GM12878 (cell line): Measurements from ENCODE around the gene KLB. TPM values are rescaled to one million over a fixed set of nuclear protein-coding genes. Genes with fewer than 3 reads are reported as not detected.
A peak's percentile ranks its signal among the peaks of the same experiment; 100 is the strongest.

Source experiments
- ATAC-seq: fragments of 200-7000 bp; cut with Tn5 transposase; 3 replicates; pipeline ENCODE4 v1.9.1; 2020; ENCODE audit warnings: mild to moderate bottlenecking, moderate library complexity
- BruUV-seq: library from RNA; stranded (reverse); fragments of 400-500 nt; replicated peaks from 2 replicates; lab custom pipeline; 2021; lab: Mats Ljungman, UMichigan
- CTCF ChIA-PET: fragments of 300-600 bp; sonication (Branson Sonifier 250); formaldehyde crosslinking; extraction: SDS; loops from one replicate; lab custom pipeline; 2021; ENCODE audit warnings: inconsistent platforms; lab: Yijun Ruan, JAX
- POLR2A ChIA-PET: fragments of 350-600 bp; formaldehyde crosslinking; extraction: SDS; loops from one replicate; lab custom pipeline; 2021; ENCODE audit warnings: inconsistent platforms; lab: Charles Lee
- RAD21 ChIA-PET: fragments of 300-600 bp; sonication (Branson Sonifier 250); formaldehyde crosslinking; loops from one replicate; lab custom pipeline; 2023; ENCODE audit warnings: antibody characterized with exemption; ENCODE audit not compliant: unreplicated experiment; lab: Charles Lee
- SMC1A ChIA-PET: fragments of 300-600 bp; sonication (Branson Sonifier 250); formaldehyde crosslinking; loops from one replicate; lab custom pipeline; 2023; ENCODE audit not compliant: unreplicated experiment, uncharacterized antibody; lab: Charles Lee
- DNase-seq: peaks from one replicate; pipeline ENCODE4 v3.0.0-alpha.2; 2011; ENCODE audit warnings: low read depth, low spot score
- FAIRE-seq: peaks from 3 replicates; lab custom pipeline; 2011; peaks lifted over from hg19 to GRCh38; lab: Jason Lieb, UNC
- H2AFZ ChIP-seq: 2 replicates; pipeline ENCODE4 v1.6.0; 2011; ENCODE audit warnings: low read depth, low read length, control low read depth; ENCODE audit not compliant: control insufficient read depth
- H3K27ac ChIP-seq: 2 replicates; pipeline ENCODE4 v1.5.1; 2011; ENCODE audit warnings: control low read depth; ENCODE audit not compliant: control insufficient read depth, insufficient read depth
- H3K27me3 ChIP-seq, 2 experiments: replicated peaks in 1 of 2; 2 replicates each; pipeline versions ENCODE4 v1.6.0 to v1.6.1; 2011; ENCODE audit warnings: low read length in 1 of 2; ENCODE audit not compliant: control insufficient read depth in 2 of 2, insufficient read depth in 2 of 2
- H3K36me3 ChIP-seq, 2 experiments: 2 replicates each; pipeline ENCODE4 v1.5.1; 2011; ENCODE audit warnings: low read length in 1 of 2; ENCODE audit not compliant: control insufficient read depth in 2 of 2, insufficient read depth in 2 of 2
- H3K4me1 ChIP-seq: 2 replicates; pipeline ENCODE4 v1.6.1; 2011; ENCODE audit warnings: mild to moderate bottlenecking, low read length, moderate library complexity, mixed read lengths; ENCODE audit not compliant: control insufficient read depth, insufficient read depth
- H3K4me2 ChIP-seq: 2 replicates; pipeline ENCODE4 v1.6.0; 2011; ENCODE audit warnings: control low read depth; ENCODE audit not compliant: control insufficient read depth, insufficient read depth
- H3K4me3 ChIP-seq: fragments of 200-600 bp; sonication (generic); 2 replicates; pipeline ENCODE4 v1.5.1; 2016
- H3K79me2 ChIP-seq: 2 replicates; pipeline ENCODE4 v1.6.0; 2011; ENCODE audit warnings: low read length; ENCODE audit not compliant: control insufficient read depth, insufficient read depth
- H3K9ac ChIP-seq: 2 replicates; pipeline ENCODE4 v1.8.0; 2011; ENCODE audit warnings: low read length, control low read depth, mixed read lengths; ENCODE audit not compliant: control insufficient read depth, insufficient read depth
- H3K9me3 ChIP-seq: replicated peaks from 3 replicates; pipeline ENCODE4 v1.5.1; 2011; ENCODE audit warnings: mild to moderate bottlenecking, low read length; ENCODE audit not compliant: control insufficient read depth, insufficient read depth
- H4K20me1 ChIP-seq: 2 replicates; pipeline ENCODE4 v1.6.0; 2011; ENCODE audit not compliant: control insufficient read depth, insufficient read depth
- ETV6 ChIP-seq, 2 experiments: fragments of 450-650 bp in 1 of 2; IDR thresholded peaks in 1 of 2; conservative IDR thresholded peaks in 1 of 2; 2 replicates each; pipeline ENCODE4 v1.6.1; 2014; ENCODE audit warnings: antibody characterized with exemption in 1 of 2, borderline replicate concordance in 1 of 2, low read depth in 1 of 2, mild to moderate bottlenecking in 1 of 2, moderate library complexity in 1 of 2
- GABPA ChIP-seq: IDR thresholded peaks from 2 replicates; pipeline ENCODE4 v1.6.1; 2014; ENCODE audit warnings: antibody characterized with exemption, low read depth, mild to moderate bottlenecking, inconsistent platforms
- HSF1 ChIP-seq: fragments of 150-350 bp; IDR thresholded peaks from 2 replicates; pipeline ENCODE4 v1.6.1; 2014; ENCODE audit warnings: mild to moderate bottlenecking, low read depth, low read length
- IKZF1 ChIP-seq: fragments of 450-650 bp; conservative IDR thresholded peaks from 2 replicates; pipeline ENCODE4 v1.6.1; 2017; ENCODE audit warnings: antibody characterized with exemption, mild to moderate bottlenecking
- MEF2A ChIP-seq: IDR thresholded peaks from 2 replicates; pipeline ENCODE4 v1.6.1; 2011; ENCODE audit warnings: low read depth, mild to moderate bottlenecking, low read length, moderate library complexity; ENCODE audit not compliant: insufficient read depth
- MTA2 ChIP-seq: fragments of 450-650 bp; IDR thresholded peaks from 2 replicates; pipeline ENCODE4 v1.6.1; 2016; ENCODE audit warnings: low read depth, mild to moderate bottlenecking, moderate library complexity
- MXI1 ChIP-seq: fragments of 150-350 bp; IDR thresholded peaks from 2 replicates; pipeline ENCODE4 v1.6.1; 2011; ENCODE audit warnings: low read depth, mild to moderate bottlenecking, inconsistent platforms, low read length, improper control_type of control experiment
- NBN ChIP-seq: fragments of 450-650 bp; IDR thresholded peaks from 2 replicates; pipeline ENCODE4 v1.6.1; 2016
- RCOR1 ChIP-seq: conservative IDR thresholded peaks from 2 replicates; pipeline ENCODE4 v1.6.1; 2012; ENCODE audit warnings: low read depth, low read length, improper control_type of control experiment
- TCF3 ChIP-seq: IDR thresholded peaks from 2 replicates; pipeline ENCODE4 v1.6.1; 2012; ENCODE audit warnings: low read depth, mild to moderate bottlenecking, low read length, borderline replicate concordance; ENCODE audit not compliant: insufficient read depth
- ZNF24 ChIP-seq: fragments of 450-650 bp; IDR thresholded peaks from 2 replicates; pipeline ENCODE4 v1.6.1; 2017; ENCODE audit warnings: antibody characterized with exemption, mild to moderate bottlenecking
- WGBS: methylation state at CpG from one replicate; pipeline ENCODE4 v1.1.6; 2016; ENCODE audit warnings: low lambda C conversion rate; ENCODE audit not compliant: insufficient replicate concordance, insufficient coverage; ENCODE audit errors: missing lambda C conversion rate; 5-methylcytosine and 5-hydroxymethylcytosine counted together
- in situ Hi-C: fragments of 300-500 bp; cut with MboI; formaldehyde crosslinking; loops from 9 replicates; pipeline ENCODE4 v1.14.3; 2018; ENCODE audit warnings: mixed read lengths
- intact Hi-C: fragments of 100-400 bp; cut with micrococcal nuclease; formaldehyde crosslinking; loops from one replicate; pipeline ENCODE4 v1.14.2; 2022; ENCODE audit not compliant: unreplicated experiment
- polyA plus RNA-seq, 11 experiments: library from polyadenylated mRNA; depleted of rRNA in 4 of 11; unstranded in 6 of 11; stranded (reverse) in 5 of 11; fragments of >200 nt; fragmentation: Nextera tagmentation in 4 of 11; fragmentation: Illumina TruSeq in 1 of 11; extraction: Ambion mirVana in 4 of 11; extraction: Trizol in 1 of 11; gene quantifications; 1 replicate in 1 of 11; 2 replicates in 10 of 11; pipeline versions ENCODE4 v1.2.1 to v1.2.3, GENCODE V29; 2011 to 2016; ENCODE audit warnings: inconsistent platforms in 2 of 11, missing spikeins in 2 of 11, low read depth in 1 of 11
- total RNA-seq, 4 experiments: library from RNA; depleted of rRNA in 3 of 4; stranded (reverse); fragments of >200 nt in 3 of 4; fragmentation: Illumina TruSeq in 1 of 4; extraction: Trizol in 1 of 4; gene quantifications; 2 replicates each; pipeline versions ENCODE4 v1.2.1 to v1.2.3, GENCODE V29; 2013 to 2021
- TF ChIP-seq, protein P1 (sequence below): fragments of 450-650 bp; formaldehyde crosslinking; IDR thresholded peaks from 2 replicates; pipeline ENCODE4 v1.4.0; 2022; ENCODE audit warnings: mild to moderate bottlenecking, moderate library complexity
- TF ChIP-seq, protein P2 (sequence below), 3 experiments: IDR thresholded peaks in 2 of 3; conservative IDR thresholded peaks in 1 of 3; 2 replicates each; pipeline ENCODE4 v1.5.1; 2011; ENCODE audit warnings: low read depth in 3 of 3, low read length in 3 of 3, mild to moderate bottlenecking in 3 of 3, control low read depth in 2 of 3, moderate library complexity in 2 of 3, inconsistent platforms in 1 of 3, mixed read lengths in 1 of 3; ENCODE audit not compliant: control insufficient read depth in 2 of 3, insufficient read depth in 1 of 3; ENCODE audit errors: extremely low read depth in 1 of 3

The KLB gene
- total and polyA plus RNA-seq, 10 of the 15 experiments (the other 5 are each of a cell fraction or from before 2014, with no cell fraction given): under 0.01 to 0.13 (median 0.04) TPM; not detected in 1

GRCh38 chr4:39467464-39467863 is 60.7 kb downstream of the KLB start (continued):
- TF ChIP-seq, protein P1, sequence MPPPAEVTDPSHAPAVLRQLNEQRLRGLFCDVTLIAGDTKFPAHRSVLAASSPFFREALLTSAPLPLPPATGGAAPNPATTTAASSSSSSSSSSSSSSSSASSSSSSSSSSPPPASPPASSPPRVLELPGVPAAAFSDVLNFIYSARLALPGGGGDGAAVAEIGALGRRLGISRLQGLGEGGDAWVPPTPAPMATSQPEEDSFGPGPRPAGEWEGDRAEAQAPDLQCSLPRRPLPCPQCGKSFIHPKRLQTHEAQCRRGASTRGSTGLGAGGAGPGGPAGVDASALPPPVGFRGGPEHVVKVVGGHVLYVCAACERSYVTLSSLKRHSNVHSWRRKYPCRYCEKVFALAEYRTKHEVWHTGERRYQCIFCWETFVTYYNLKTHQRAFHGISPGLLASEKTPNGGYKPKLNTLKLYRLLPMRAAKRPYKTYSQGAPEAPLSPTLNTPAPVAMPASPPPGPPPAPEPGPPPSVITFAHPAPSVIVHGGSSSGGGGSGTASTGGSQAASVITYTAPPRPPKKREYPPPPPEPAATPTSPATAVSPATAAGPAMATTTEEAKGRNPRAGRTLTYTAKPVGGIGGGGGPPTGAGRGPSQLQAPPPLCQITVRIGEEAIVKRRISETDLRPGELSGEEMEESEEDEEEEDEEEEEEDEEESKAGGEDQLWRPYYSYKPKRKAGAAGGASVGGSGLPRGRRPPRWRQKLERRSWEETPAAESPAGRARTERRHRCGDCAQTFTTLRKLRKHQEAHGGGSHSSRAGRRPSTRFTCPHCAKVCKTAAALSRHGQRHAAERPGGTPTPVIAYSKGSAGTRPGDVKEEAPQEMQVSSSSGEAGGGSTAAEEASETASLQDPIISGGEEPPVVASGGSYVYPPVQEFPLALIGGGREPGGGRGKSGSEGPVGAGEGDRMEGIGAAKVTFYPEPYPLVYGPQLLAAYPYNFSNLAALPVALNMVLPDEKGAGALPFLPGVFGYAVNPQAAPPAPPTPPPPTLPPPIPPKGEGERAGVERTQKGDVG (CRISPR knock-in tag): no peak

DNA sequence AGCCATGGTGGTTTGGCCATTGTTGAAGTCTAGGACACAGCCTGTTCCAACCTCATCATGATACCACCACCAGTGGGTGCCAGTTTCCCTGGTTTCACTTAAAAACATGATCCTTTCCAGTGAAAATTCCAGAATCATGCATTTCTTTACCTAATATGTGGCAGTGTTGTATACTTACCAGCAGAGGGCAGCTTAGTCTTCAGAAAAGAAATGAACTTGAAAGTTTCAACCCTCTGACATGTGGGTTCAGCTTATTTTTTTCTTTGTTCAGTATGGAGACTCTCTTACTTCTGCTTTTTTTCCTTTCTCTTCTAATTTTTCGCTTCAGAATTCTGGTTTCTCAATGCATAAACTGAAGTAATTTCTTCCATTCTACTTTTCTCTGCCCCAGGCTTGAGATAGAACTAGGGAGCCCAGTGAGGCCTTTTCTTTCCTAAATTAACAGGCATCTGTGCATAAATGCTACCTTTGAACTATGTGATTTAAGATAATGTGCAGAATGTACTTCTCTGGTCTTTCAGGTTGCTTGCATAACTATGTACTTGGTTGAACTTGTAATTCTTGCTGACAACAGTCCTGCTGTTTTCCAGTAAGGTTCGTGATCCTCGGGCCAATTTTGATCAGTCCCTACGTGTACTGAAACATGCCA is 62.8 kb downstream of the KLB start:
- peak; percentile 95 for ATAC-seq
- CTCF ChIA-PET: interaction anchor here (0.5 to 2.5 kb wide), 55 partner anchors 8 to 1265 kb away, joined by 3 to 29 read pairs (median 4); partner anchors contain the start of genes LIAS, PDS5A, RPL9 and UGDH
- Histone ChIP-seq H3K4me1 (peaks cover 7% of the 10 kb centered on the region), H2AFZ (peak overlapping the region; percentile 81), H3K4me2 (peak overlapping the region; percentile 85), H3K79me2 (no peaks in the 10 kb centered on the region; the same call in 1 of the 2 replicates), H3K36me3 (peaks cover 2 to 17% of the 10 kb centered on the region in 2 experiments; a peak in 3 of 4 replicates), H3K9ac (peak overlapping the region; percentile 59), H4K20me1 (no peaks in the 10 kb centered on the region), H3K27ac (peak overlapping the region; percentile 75; the same call in 1 of the 2 replicates), H3K9me3 (no peaks in the 10 kb centered on the region), H3K27me3 (no peaks in the 10 kb centered on the region), H3K4me3 (no peak overlapping the region)
- SMC1A ChIA-PET: interaction anchor here (0.5 to 2.5 kb wide), 50 partner anchors 9 to 978 kb away, joined by 3 to 45 read pairs (median 4); partner anchors contain the start of genes LIAS, RPL9 and UGDH
- RAD21 ChIA-PET: interaction anchor here (0.6 to 2.2 kb wide), 38 partner anchors 9 to 567 kb away, joined by 3 to 25 read pairs (median 4); partner anchors contain the start of genes LIAS, RPL9, SMIM14 and UBE2K
- BruUV-seq: no TSS peak
- POLR2A ChIA-PET: interaction anchor here (0.6 to 1.2 kb wide), 8 partner anchors 10 to 590 kb away, joined by 3 to 5 read pairs (median 4); no protein-coding TSS in a partner anchor
- in situ Hi-C loops: no loop called here
- 63% methylated on average over 4 of the region's 4 CpGs for WGBS
- intact Hi-C loops: loop anchor here (1.0 to 10.0 kb wide), 5 partner anchors 168 to 507 kb away; partner anchors contain the start of genes PDS5A and SMIM14
- DNase-seq: peak; percentile 48
- peak; percentile 100 for FAIRE-seq
- TF ChIP-seq NBN: peak; percentile 71; the same call in 1 of the 2 replicates
- TF ChIP-seq ZNF24: peak; percentile 48; the same call in 1 of the 2 replicates
- TF ChIP-seq IKZF1: peak; percentile 42
- TF ChIP-seq RCOR1: no peak
- no peak for TF ChIP-seq TCF3
- TF ChIP-seq, protein P2, sequence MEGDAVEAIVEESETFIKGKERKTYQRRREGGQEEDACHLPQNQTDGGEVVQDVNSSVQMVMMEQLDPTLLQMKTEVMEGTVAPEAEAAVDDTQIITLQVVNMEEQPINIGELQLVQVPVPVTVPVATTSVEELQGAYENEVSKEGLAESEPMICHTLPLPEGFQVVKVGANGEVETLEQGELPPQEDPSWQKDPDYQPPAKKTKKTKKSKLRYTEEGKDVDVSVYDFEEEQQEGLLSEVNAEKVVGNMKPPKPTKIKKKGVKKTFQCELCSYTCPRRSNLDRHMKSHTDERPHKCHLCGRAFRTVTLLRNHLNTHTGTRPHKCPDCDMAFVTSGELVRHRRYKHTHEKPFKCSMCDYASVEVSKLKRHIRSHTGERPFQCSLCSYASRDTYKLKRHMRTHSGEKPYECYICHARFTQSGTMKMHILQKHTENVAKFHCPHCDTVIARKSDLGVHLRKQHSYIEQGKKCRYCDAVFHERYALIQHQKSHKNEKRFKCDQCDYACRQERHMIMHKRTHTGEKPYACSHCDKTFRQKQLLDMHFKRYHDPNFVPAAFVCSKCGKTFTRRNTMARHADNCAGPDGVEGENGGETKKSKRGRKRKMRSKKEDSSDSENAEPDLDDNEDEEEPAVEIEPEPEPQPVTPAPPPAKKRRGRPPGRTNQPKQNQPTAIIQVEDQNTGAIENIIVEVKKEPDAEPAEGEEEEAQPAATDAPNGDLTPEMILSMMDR (IDR thresholded peaks at IDR 0.05 in 2 of 3, conservative IDR thresholded peaks at IDR 0.05 in 1 of 3; ENCODE audit: control insufficient read depth in 2 of 3, extremely low read depth in 1 of 3, insufficient read depth in 1 of 3, low read depth in 3 of 3, low read length in 3 of 3): peak; percentile 61 to 79 (median 79); a peak in 4 of 6 replicates
- TF ChIP-seq MXI1: peak; percentile 78; the same call in 1 of the 2 replicates
- TF ChIP-seq MEF2A: no peak
- TF ChIP-seq HSF1: peak; percentile 91
- TF ChIP-seq GABPA: no peak
- TF ChIP-seq ETV6 (conservative IDR thresholded peaks at IDR 0.05 in 1 of 2, IDR thresholded peaks at IDR 0.05 in 1 of 2; ENCODE audit: borderline replicate concordance in 1 of 2, low read depth in 1 of 2): no peak
- no peak for TF ChIP-seq MTA2
